Nephron (organoid): Measurements from ENCODE around the gene BCAS3.

Experiments used
- H3K27ac Mint-ChIP-seq, 3 experiments: 2 replicates each; pipeline ENCODE4 v1.8.0; 2020; ENCODE audit warnings: mixed read lengths in 3 of 3, mild to moderate bottlenecking in 2 of 3, moderate library complexity in 1 of 3
- H3K27me3 Mint-ChIP-seq: 2 replicates; pipeline ENCODE4 v1.8.0; 2021; ENCODE audit warnings: low read depth, mild to moderate bottlenecking, moderate library complexity, mixed read lengths
- H3K36me3 Mint-ChIP-seq: 2 replicates; pipeline ENCODE4 v1.8.0; 2020; ENCODE audit warnings: low read depth, mixed read lengths
- H3K4me1 Mint-ChIP-seq: 2 replicates; pipeline ENCODE4 v1.8.0; 2020; ENCODE audit warnings: mixed read lengths
- H3K4me3 Mint-ChIP-seq, 3 experiments: 2 replicates each; pipeline ENCODE4 v1.8.0; 2020; ENCODE audit warnings: mild to moderate bottlenecking in 3 of 3, mixed read lengths in 3 of 3, moderate library complexity in 2 of 3
- H3K9me3 Mint-ChIP-seq: 2 replicates; pipeline ENCODE4 v1.8.0; 2020; ENCODE audit warnings: mixed read lengths
- TF ChIP-seq, protein P1 (sequence below), 3 experiments: fragments of 200-600 bp; sonication (generic); IDR thresholded peaks; one replicate each; pipeline ENCODE4 v1.5.0; 2021; ENCODE audit warnings: antibody characterized with exemption in 3 of 3; ENCODE audit not compliant: unreplicated experiment in 3 of 3

The BCAS3 gene

GRCh38 chr17:61218438-61218837, 540.8 kb downstream of the BCAS3 start:
- TF ChIP-seq, protein P1, sequence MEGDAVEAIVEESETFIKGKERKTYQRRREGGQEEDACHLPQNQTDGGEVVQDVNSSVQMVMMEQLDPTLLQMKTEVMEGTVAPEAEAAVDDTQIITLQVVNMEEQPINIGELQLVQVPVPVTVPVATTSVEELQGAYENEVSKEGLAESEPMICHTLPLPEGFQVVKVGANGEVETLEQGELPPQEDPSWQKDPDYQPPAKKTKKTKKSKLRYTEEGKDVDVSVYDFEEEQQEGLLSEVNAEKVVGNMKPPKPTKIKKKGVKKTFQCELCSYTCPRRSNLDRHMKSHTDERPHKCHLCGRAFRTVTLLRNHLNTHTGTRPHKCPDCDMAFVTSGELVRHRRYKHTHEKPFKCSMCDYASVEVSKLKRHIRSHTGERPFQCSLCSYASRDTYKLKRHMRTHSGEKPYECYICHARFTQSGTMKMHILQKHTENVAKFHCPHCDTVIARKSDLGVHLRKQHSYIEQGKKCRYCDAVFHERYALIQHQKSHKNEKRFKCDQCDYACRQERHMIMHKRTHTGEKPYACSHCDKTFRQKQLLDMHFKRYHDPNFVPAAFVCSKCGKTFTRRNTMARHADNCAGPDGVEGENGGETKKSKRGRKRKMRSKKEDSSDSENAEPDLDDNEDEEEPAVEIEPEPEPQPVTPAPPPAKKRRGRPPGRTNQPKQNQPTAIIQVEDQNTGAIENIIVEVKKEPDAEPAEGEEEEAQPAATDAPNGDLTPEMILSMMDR (IDR thresholded peaks at IDR 0.05; ENCODE audit: unreplicated experiment in 3 of 3) = no peak
- Mint-ChIP-seq H3K27ac (peak overlapping the region in 1 of 3 experiments; percentile 4), H3K36me3 (no peaks in the 10 kb centered on the region), H3K9me3 (no peaks in the 10 kb centered on the region), H3K4me3 (no peak overlapping the region), H3K27me3 (no peaks in the 10 kb centered on the region), H3K4me1 (peaks cover 18% of the 10 kb centered on the region)

DNA sequence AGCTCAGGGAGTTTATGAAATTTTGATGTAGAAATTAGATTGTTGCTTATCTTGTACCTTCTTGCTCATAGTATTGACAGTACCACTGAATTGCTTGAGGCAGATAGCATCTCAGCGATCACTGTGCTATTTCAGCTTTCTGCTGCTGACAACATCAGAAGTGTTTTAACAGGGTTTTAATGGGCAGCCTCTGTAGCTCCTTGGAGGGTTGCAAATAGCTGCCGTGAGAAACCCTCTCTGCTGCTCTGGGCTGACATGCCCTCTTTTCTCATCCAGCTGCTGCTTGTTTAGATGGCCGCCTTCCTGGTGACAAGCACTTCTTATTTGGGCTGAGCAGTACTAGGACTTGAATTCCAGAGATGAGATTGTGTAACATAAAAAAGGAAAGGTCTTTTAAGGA, 541.8 kb downstream of the BCAS3 start:
- Mint-ChIP-seq H3K4me1 (peaks cover 20% of the 10 kb centered on the region), H3K9me3 (no peaks in the 10 kb centered on the region), H3K27ac (peak overlapping the region; percentile 7 to 58 (median 34))

GRCh38 chr17:61221181-61221580, 543.5 kb downstream of the BCAS3 start:
- no peaks in the 10 kb centered on the region for H3K27me3 Mint-ChIP-seq
- H3K27ac Mint-ChIP-seq = peak overlapping the region in 1 of 3 experiments; percentile 19
- TF ChIP-seq, protein P1 (IDR thresholded peaks at IDR 0.05; ENCODE audit: unreplicated experiment in 3 of 3) = no peak
- no peak overlapping the region for H3K4me3 Mint-ChIP-seq
- peaks cover 29% of the 10 kb centered on the region for H3K4me1 Mint-ChIP-seq
- H3K9me3 Mint-ChIP-seq = no peaks in the 10 kb centered on the region
- H3K36me3 Mint-ChIP-seq = no peaks in the 10 kb centered on the region

More for the DNA sequence above, 541.8 kb downstream of the BCAS3 start:
- H3K36me3 Mint-ChIP-seq = no peaks in the 10 kb centered on the region
- TF ChIP-seq, protein P1 (IDR thresholded peaks at IDR 0.05; ENCODE audit: unreplicated experiment in 3 of 3) = no peak
- H3K27me3 Mint-ChIP-seq = no peaks in the 10 kb centered on the region
- H3K4me3 Mint-ChIP-seq = no peak overlapping the region

- Mint-ChIP-seq H3K36me3 (no peaks in the 10 kb centered on the region), H3K27ac (peak overlapping the region; percentile 3 to 71 (median 17)), H3K4me3 (no peak overlapping the region), H3K9me3 (no peaks in the 10 kb centered on the region), H3K27me3 (no peaks in the 10 kb centered on the region), H3K4me1 (peaks cover 29% of the 10 kb centered on the region)
- TF ChIP-seq, protein P1 (IDR thresholded peaks at IDR 0.05; ENCODE audit: unreplicated experiment in 3 of 3) = no peak
Observed at GRCh38 chr17:61221597-61222471, 544.2 kb downstream of the BCAS3 start.

DNA sequence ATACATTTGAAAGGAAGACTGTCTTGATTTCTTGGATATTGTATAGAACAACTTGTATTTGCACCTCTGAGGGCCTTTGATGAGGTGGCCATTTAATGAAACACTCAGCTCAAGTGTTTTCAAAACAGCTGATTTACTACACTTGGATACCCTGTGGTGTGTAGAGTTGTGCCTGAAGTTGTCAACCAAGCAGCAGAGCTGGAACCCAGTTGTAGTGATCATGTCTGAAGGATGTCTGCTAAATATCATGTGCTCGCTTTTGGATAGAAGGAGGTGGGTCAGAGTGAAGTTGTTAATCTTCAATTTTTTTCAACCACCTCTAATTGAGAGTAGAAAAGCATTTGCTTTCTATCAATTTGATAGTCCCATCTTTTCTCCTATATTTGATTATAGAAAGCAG, 546.1 kb downstream of the BCAS3 start:
- Mint-ChIP-seq H3K4me1 (peaks cover 41% of the 10 kb centered on the region), H3K36me3 (no peaks in the 10 kb centered on the region), H3K27me3 (no peaks in the 10 kb centered on the region), H3K27ac (peak overlapping the region in 1 of 3 experiments; percentile 63), H3K9me3 (no peaks in the 10 kb centered on the region), H3K4me3 (no peak overlapping the region)
- TF ChIP-seq, protein P1 (IDR thresholded peaks at IDR 0.05; ENCODE audit: unreplicated experiment in 3 of 3) = no peak
